ENCODE results near the gene RHOT1.

DNA sequence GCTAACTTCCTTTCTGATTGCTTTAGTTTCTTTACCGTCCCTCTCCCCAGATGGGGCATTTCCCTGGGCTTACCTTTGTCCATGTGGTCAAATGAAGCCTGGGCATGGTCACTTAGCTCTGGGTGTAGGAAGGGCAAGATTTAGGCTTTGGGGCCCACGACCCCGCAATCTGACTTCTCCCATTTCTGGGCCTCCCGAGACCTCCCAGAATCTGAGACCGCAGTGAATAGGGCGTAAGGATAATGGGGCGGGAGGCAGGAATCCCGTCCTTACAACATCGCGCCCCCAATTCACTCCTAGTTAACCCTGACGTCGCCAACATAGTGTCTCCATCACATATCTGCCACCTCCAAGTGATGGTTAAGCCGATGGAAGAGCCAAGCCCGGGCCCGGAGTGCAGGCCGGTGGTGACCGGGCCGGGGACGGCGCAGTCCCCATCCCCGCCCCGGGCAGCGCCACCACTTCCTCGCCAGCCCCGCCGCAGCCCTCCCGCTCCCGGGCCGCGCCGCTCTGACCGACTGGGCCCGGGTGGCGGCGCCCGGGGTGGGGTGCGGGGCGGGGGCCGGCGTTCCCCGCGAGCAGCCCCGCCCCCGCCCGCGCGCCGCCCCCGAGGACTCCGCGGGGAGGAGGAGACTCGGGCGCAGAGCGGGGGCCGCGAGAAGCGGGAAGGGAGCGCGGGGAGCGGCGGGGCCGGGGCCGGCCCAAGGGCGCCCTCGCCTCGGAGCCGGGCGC is 123.1 kb downstream of the RHOT1 start, which contains the start of gene RHBDL3:
- TF ChIP-seq, protein P1, sequence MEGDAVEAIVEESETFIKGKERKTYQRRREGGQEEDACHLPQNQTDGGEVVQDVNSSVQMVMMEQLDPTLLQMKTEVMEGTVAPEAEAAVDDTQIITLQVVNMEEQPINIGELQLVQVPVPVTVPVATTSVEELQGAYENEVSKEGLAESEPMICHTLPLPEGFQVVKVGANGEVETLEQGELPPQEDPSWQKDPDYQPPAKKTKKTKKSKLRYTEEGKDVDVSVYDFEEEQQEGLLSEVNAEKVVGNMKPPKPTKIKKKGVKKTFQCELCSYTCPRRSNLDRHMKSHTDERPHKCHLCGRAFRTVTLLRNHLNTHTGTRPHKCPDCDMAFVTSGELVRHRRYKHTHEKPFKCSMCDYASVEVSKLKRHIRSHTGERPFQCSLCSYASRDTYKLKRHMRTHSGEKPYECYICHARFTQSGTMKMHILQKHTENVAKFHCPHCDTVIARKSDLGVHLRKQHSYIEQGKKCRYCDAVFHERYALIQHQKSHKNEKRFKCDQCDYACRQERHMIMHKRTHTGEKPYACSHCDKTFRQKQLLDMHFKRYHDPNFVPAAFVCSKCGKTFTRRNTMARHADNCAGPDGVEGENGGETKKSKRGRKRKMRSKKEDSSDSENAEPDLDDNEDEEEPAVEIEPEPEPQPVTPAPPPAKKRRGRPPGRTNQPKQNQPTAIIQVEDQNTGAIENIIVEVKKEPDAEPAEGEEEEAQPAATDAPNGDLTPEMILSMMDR (IDR thresholded peaks at IDR 0.05; ENCODE audit: insufficient read depth, low read length) = no peak
- TF ChIP-seq, protein P2, sequence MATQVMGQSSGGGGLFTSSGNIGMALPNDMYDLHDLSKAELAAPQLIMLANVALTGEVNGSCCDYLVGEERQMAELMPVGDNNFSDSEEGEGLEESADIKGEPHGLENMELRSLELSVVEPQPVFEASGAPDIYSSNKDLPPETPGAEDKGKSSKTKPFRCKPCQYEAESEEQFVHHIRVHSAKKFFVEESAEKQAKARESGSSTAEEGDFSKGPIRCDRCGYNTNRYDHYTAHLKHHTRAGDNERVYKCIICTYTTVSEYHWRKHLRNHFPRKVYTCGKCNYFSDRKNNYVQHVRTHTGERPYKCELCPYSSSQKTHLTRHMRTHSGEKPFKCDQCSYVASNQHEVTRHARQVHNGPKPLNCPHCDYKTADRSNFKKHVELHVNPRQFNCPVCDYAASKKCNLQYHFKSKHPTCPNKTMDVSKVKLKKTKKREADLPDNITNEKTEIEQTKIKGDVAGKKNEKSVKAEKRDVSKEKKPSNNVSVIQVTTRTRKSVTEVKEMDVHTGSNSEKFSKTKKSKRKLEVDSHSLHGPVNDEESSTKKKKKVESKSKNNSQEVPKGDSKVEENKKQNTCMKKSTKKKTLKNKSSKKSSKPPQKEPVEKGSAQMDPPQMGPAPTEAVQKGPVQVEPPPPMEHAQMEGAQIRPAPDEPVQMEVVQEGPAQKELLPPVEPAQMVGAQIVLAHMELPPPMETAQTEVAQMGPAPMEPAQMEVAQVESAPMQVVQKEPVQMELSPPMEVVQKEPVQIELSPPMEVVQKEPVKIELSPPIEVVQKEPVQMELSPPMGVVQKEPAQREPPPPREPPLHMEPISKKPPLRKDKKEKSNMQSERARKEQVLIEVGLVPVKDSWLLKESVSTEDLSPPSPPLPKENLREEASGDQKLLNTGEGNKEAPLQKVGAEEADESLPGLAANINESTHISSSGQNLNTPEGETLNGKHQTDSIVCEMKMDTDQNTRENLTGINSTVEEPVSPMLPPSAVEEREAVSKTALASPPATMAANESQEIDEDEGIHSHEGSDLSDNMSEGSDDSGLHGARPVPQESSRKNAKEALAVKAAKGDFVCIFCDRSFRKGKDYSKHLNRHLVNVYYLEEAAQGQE (IDR thresholded peaks at IDR 0.05; ENCODE audit: insufficient replicate concordance, low read depth) = no peak
- no peak for TF ChIP-seq SPI1 (IDR thresholded peaks at IDR 0.05; ENCODE audit: borderline replicate concordance, low read depth)
